HepG2 (cell line): ENCODE data around the gene SLC45A1.

Experiments
- CBX2 ChIP-seq, 2 experiments: fragments of 200-600 bp in 1 of 2; sonication (generic); formaldehyde crosslinking in 1 of 2; IDR thresholded peaks; 2 replicates each; pipeline versions ENCODE4 v1.7.0 to v1.8.1; 2018 to 2022; ENCODE audit warnings: low read depth in 2 of 2, low read length in 1 of 2, mild to moderate bottlenecking in 1 of 2, missing genetic modification reagents in 1 of 2
- ETV6 ChIP-seq: sonication (generic); formaldehyde crosslinking; conservative IDR thresholded peaks from 2 replicates; pipeline ENCODE4 v1.4.0; 2020; ENCODE audit warnings: missing genetic modification reagents
- KDM1A ChIP-seq: IDR thresholded peaks from 2 replicates; pipeline ENCODE4 v1.6.1; 2016; ENCODE audit warnings: missing compliant biosample characterization
- NFYB ChIP-seq: sonication (generic); formaldehyde crosslinking; IDR thresholded peaks from 2 replicates; pipeline ENCODE4 v1.4.0; 2020; ENCODE audit warnings: missing genetic modification reagents
- POLR2A ChIP-seq, 2 experiments: IDR thresholded peaks; 2 replicates each; pipeline ENCODE4 v1.6.1; 2011; ENCODE audit warnings: low read depth in 2 of 2, low read length in 2 of 2, mild to moderate bottlenecking in 1 of 2, moderate library complexity in 1 of 2; ENCODE audit not compliant: insufficient read depth in 1 of 2
- TCF7L2 ChIP-seq: IDR thresholded peaks from 2 replicates; pipeline ENCODE4 v1.6.1; 2011; ENCODE audit warnings: mild to moderate bottlenecking, low read depth, low read length, moderate library complexity
- ZNF484 ChIP-seq: sonication (generic); formaldehyde crosslinking; IDR thresholded peaks from 2 replicates; pipeline ENCODE4 v1.5.1; 2020; ENCODE audit warnings: mild to moderate bottlenecking, low read depth, missing genetic modification reagents, borderline replicate concordance

DNA sequence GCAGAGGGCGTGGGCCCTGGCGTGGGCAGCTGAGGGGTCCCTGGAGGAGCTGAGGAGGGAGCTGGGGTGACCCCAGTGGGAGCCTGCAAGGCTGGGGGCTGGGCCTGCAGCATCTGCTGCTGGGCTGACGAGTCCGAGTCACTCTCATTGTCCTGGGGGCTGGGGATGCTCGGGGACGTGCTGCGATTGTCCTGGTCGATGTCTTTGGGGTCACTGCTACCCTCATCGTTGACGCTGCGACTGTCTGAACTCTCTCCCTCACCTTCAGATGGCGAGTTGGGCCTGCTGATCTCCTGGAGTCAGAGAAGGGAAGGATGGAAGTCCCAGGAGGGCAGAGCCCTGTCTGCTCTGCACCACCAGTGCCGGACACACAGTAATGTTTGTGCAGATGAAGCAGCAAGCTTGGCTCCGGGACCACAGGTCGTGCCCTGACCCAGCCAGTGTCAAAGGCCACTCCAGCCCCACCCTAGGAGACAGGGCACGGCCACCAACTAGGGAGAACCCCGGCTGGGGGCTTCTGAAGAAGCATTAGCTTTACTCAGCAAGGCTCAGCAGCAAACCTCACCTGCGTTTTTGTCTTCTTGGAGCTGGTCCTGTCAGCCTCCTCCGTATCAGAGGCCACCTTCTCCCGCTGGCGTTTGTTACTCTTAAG lies 43.4 kb downstream of the SLC45A1 start:
- TF ChIP-seq CBX2 (IDR thresholded peaks at IDR 0.05; ENCODE audit: low read depth, low read length), result no peak
- TF ChIP-seq CBX2 (CRISPR knock-in tag; IDR thresholded peaks at IDR 0.05; ENCODE audit: low read depth), result no peak
- no peak for TF ChIP-seq POLR2A (IDR thresholded peaks at IDR 0.05; ENCODE audit: insufficient read depth in 1 of 2, low read depth in 2 of 2, low read length in 2 of 2)
- TF ChIP-seq ZNF484 (CRISPR knock-in tag), result no peak
- TF ChIP-seq TCF7L2, result no peak
- no peak for TF ChIP-seq ETV6 (CRISPR knock-in tag)
- no peak for TF ChIP-seq KDM1A
- no peak for TF ChIP-seq NFYB (CRISPR knock-in tag)
